WTC11 (cell line): ENCODE data around the gene EIF1AD. TPM values are rescaled to one million over a fixed set of nuclear protein-coding genes. Genes with fewer than 3 reads are reported as not detected.

ENCODE experiments used
- ATAC-seq: fragments of 200-7000 bp; cut with Tn5 transposase; 2 replicates; pipeline ENCODE4 v1.10.0; 2021; ENCODE audit warnings: mild to moderate bottlenecking, moderate library complexity
- CTCF ChIA-PET: fragments of 300-600 bp; sonication (Branson Sonifier 250); formaldehyde crosslinking; loops from one replicate; lab custom pipeline; 2021; ENCODE audit warnings: antibody characterized with exemption; lab: Charles Lee
- POLR2A ChIA-PET: fragments of 350-600 bp; sonication (Branson Sonifier 250); formaldehyde crosslinking; loops from one replicate; lab custom pipeline; 2021; ENCODE audit warnings: antibody characterized with exemption; lab: Charles Lee
- DNase-seq: peaks from one replicate; pipeline ENCODE4 v3.0.0; 2021; ENCODE audit warnings: low spot score
- H3K27ac Mint-ChIP-seq: 2 replicates; pipeline ENCODE4 v1.8.0; 2021; ENCODE audit warnings: mixed read lengths
- H3K27me3 Mint-ChIP-seq: 2 replicates; pipeline ENCODE4 v1.8.0; 2021; ENCODE audit warnings: low read depth, mild to moderate bottlenecking, moderate library complexity, mixed read lengths
- H3K36me3 Mint-ChIP-seq: 2 replicates; pipeline ENCODE4 v1.8.0; 2021; ENCODE audit warnings: mixed read lengths
- H3K4me1 Mint-ChIP-seq: 2 replicates; pipeline ENCODE4 v1.8.0; 2022; ENCODE audit warnings: mixed read lengths
- H3K4me3 Mint-ChIP-seq: 2 replicates; pipeline ENCODE4 v1.8.0; 2021; ENCODE audit warnings: mild to moderate bottlenecking, moderate library complexity, mixed read lengths
- H3K9me3 Mint-ChIP-seq: 2 replicates; pipeline ENCODE4 v1.8.0; 2021; ENCODE audit warnings: mixed read lengths
- ARID4B ChIP-seq: sonication (generic); formaldehyde crosslinking; IDR thresholded peaks from 2 replicates; pipeline ENCODE4 v1.8.0; 2023; ENCODE audit warnings: missing genetic modification reagents, mild to moderate bottlenecking, borderline replicate concordance
- CREM ChIP-seq: sonication (generic); formaldehyde crosslinking; IDR thresholded peaks from 2 replicates; pipeline ENCODE4 v1.8.1; 2022; ENCODE audit warnings: mild to moderate bottlenecking, missing genetic modification reagents, moderate library complexity
- CTCF ChIP-seq: fragments of 200-600 bp; IDR thresholded peaks from 2 replicates; pipeline ENCODE4 v1.8.0; 2022; ENCODE audit warnings: antibody characterized with exemption
- E2F1 ChIP-seq: sonication (generic); formaldehyde crosslinking; IDR thresholded peaks from 2 replicates; pipeline ENCODE4 v1.8.0; 2022; ENCODE audit warnings: mild to moderate bottlenecking, missing genetic modification reagents
- E2F4 ChIP-seq: sonication (generic); formaldehyde crosslinking; IDR thresholded peaks from 2 replicates; pipeline ENCODE4 v1.8.1; 2022; ENCODE audit warnings: low read depth, mild to moderate bottlenecking, moderate library complexity, missing genetic modification reagents, borderline replicate concordance
- ETV6 ChIP-seq: sonication (generic); formaldehyde crosslinking; IDR thresholded peaks from 2 replicates; pipeline ENCODE4 v1.8.1; 2022; ENCODE audit warnings: mild to moderate bottlenecking, missing genetic modification reagents
- FOXJ3 ChIP-seq: sonication (generic); formaldehyde crosslinking; IDR thresholded peaks from 2 replicates; pipeline ENCODE4 v1.9.0; 2021; ENCODE audit warnings: missing genetic modification reagents, mild to moderate bottlenecking, borderline replicate concordance
- FOXK1 ChIP-seq: sonication (generic); formaldehyde crosslinking; IDR thresholded peaks from 2 replicates; pipeline ENCODE4 v1.8.0; 2022; ENCODE audit warnings: mild to moderate bottlenecking, moderate library complexity, missing genetic modification reagents
- GABPB1 ChIP-seq: sonication (generic); formaldehyde crosslinking; IDR thresholded peaks from 2 replicates; pipeline ENCODE4 v1.8.1; 2023; ENCODE audit warnings: mild to moderate bottlenecking, missing genetic modification reagents
- HMGA2 ChIP-seq: fragments of 250-450 bp; sonication (Bioruptor Pico); IDR thresholded peaks from 2 replicates; pipeline ENCODE4 v1.4.0; 2021; ENCODE audit warnings: mild to moderate bottlenecking, moderate library complexity
- IRF1 ChIP-seq: sonication (generic); formaldehyde crosslinking; IDR thresholded peaks from 2 replicates; pipeline ENCODE4 v1.8.0; 2023; ENCODE audit warnings: missing genetic modification reagents
- MXD4 ChIP-seq: fragments of 250-450 bp; sonication (Bioruptor Pico); IDR thresholded peaks from 2 replicates; pipeline ENCODE4 v1.8.0; 2021; ENCODE audit warnings: mild to moderate bottlenecking, moderate library complexity, borderline replicate concordance
- PREB ChIP-seq: sonication (generic); formaldehyde crosslinking; IDR thresholded peaks from 2 replicates; pipeline ENCODE4 v1.8.1; 2022; ENCODE audit warnings: mild to moderate bottlenecking, missing genetic modification reagents, moderate library complexity, borderline replicate concordance
- STAT6 ChIP-seq: sonication (generic); formaldehyde crosslinking; conservative IDR thresholded peaks from 2 replicates; pipeline ENCODE4 v1.8.1; 2023; ENCODE audit warnings: mild to moderate bottlenecking, low read depth, missing genetic modification reagents, moderate library complexity
- ZNF532 ChIP-seq: fragments of 250-450 bp; sonication (Bioruptor Pico); IDR thresholded peaks from 2 replicates; pipeline ENCODE4 v1.9.0; 2021; ENCODE audit warnings: mild to moderate bottlenecking, borderline replicate concordance
- ZNF671 ChIP-seq: fragments of 250-450 bp; sonication (Bioruptor Pico); IDR thresholded peaks from 2 replicates; pipeline ENCODE4 v1.8.0; 2021; ENCODE audit warnings: mild to moderate bottlenecking
- total RNA-seq: library from RNA; stranded (reverse); gene quantifications from 3 replicates; pipeline ENCODE4 v1.2.3, GENCODE V29; 2021

Gene EIF1AD
- total RNA-seq, 1 experiment from 2014 or later: 37.6 TPM

- no peak for TF ChIP-seq ARID4B
- no peak for TF ChIP-seq IRF1 (CRISPR knock-in tag)
- TF ChIP-seq FOXJ3 (CRISPR knock-in tag): no peak
- no peak for TF ChIP-seq E2F1 (CRISPR knock-in tag)
These were observed 18.3 kb upstream of the EIF1AD start (continued) for GRCh38 chr11:66020212-66020611.

GRCh38 chr11:66017321-66017720, 15.4 kb upstream of the EIF1AD start:
- Mint-ChIP-seq H3K9me3 (no peaks in the 10 kb centered on the region), H3K27ac (no peak overlapping the region), H3K4me1 (no peaks in the 10 kb centered on the region), H3K4me3 (no peak overlapping the region), H3K36me3 (no peaks in the 10 kb centered on the region), H3K27me3 (peaks cover 12% of the 10 kb centered on the region)
- DNase-seq (no peak), ATAC-seq (no peak)
- POLR2A ChIA-PET: no interaction called here
- no peak for TF ChIP-seq MXD4 (CRISPR knock-in tag)
- TF ChIP-seq GABPB1 (CRISPR knock-in tag): no peak
- no peak for TF ChIP-seq FOXK1
- no peak for TF ChIP-seq PREB (CRISPR knock-in tag)
- no peak for TF ChIP-seq E2F4 (CRISPR knock-in tag)
- TF ChIP-seq CTCF: no peak
- TF ChIP-seq ZNF671 (CRISPR knock-in tag): no peak
- CTCF ChIA-PET: no interaction called here

- Mint-ChIP-seq H3K36me3 (no peaks in the 10 kb centered on the region), H3K27me3 (peaks cover 12% of the 10 kb centered on the region), H3K27ac (no peak overlapping the region), H3K4me3 (no peak overlapping the region), H3K4me1 (no peaks in the 10 kb centered on the region), H3K9me3 (no peaks in the 10 kb centered on the region)
- ATAC-seq (no peak), DNase-seq (no peak)
- ChIA-PET CTCF (no interaction called here), POLR2A (no interaction called here)
- TF ChIP-seq HMGA2: no peak
- TF ChIP-seq MXD4 (CRISPR knock-in tag): no peak
- TF ChIP-seq ZNF532 (CRISPR knock-in tag): no peak
- TF ChIP-seq ETV6 (CRISPR knock-in tag): no peak
- TF ChIP-seq CREM (CRISPR knock-in tag): no peak
- TF ChIP-seq STAT6: no peak
These were observed 14.8 kb upstream of the EIF1AD start for GRCh38 chr11:66016793-66017177.
